K562 (cell line): Measurements from ENCODE around the gene OR51G1. TPM values are rescaled to one million over a fixed set of nuclear protein-coding genes. Genes with fewer than 3 reads are reported as not detected.

Source experiments
- BCL6 ChIP-seq: fragments of 250-450 bp; sonication (Bioruptor Pico); IDR thresholded peaks from 2 replicates; pipeline ENCODE4 v1.4.0; 2020
- CEBPB ChIP-seq: fragments of 450-650 bp; IDR thresholded peaks from 2 replicates; pipeline ENCODE4 v1.6.1; 2016; ENCODE audit warnings: missing genetic modification characterization, missing compliant biosample characterization
- SMAD2 ChIP-seq: fragments of 150-350 bp; IDR thresholded peaks from 2 replicates; pipeline ENCODE4 v1.6.1; 2014; ENCODE audit warnings: low read depth, mild to moderate bottlenecking, low read length
- SMARCA4 ChIP-seq: fragments of 450-650 bp; IDR thresholded peaks from 2 replicates; pipeline ENCODE4 v1.6.1; 2016
- SRSF3 ChIP-seq: fragments of 200-400 bp; formaldehyde crosslinking; IDR thresholded peaks from 2 replicates; pipeline ENCODE4 v1.6.1; 2016; ENCODE audit warnings: mild to moderate bottlenecking, low read length, moderate library complexity; ENCODE audit not compliant: insufficient read depth
- TEAD4 ChIP-seq, 2 experiments: sonication (generic) in 1 of 2; formaldehyde crosslinking in 1 of 2; IDR thresholded peaks; 2 replicates each; pipeline versions ENCODE4 v1.6.1 to v1.8.0; 2012 to 2022; ENCODE audit warnings: borderline replicate concordance in 1 of 2, inconsistent platforms in 1 of 2, low read length in 1 of 2, mild to moderate bottlenecking in 1 of 2, missing genetic modification reagents in 1 of 2
- ZEB2 ChIP-seq: fragments of 450-650 bp; IDR thresholded peaks from 2 replicates; pipeline ENCODE4 v1.6.1; 2016
- ZNF146 ChIP-seq: IDR thresholded peaks from one replicate; pipeline ENCODE4 v1.6.1; 2018; ENCODE audit warnings: missing compliant biosample characterization; ENCODE audit not compliant: unreplicated experiment
- polyA plus RNA-seq, 8 experiments: library from polyadenylated mRNA; depleted of rRNA in 4 of 8; stranded (reverse) in 5 of 8; unstranded in 3 of 8; fragments of >200 nt; fragmentation: Nextera tagmentation in 2 of 8; fragmentation: Illumina TruSeq in 1 of 8; extraction: Ambion mirVana in 2 of 8; extraction: Trizol in 1 of 8; gene quantifications; 2 replicates each; pipeline versions ENCODE4 v1.2.1 to v1.2.3, GENCODE V29; 2011 to 2014; ENCODE audit warnings: inconsistent platforms in 1 of 8, missing spikeins in 1 of 8
- total RNA-seq, 7 experiments: library from RNA; depleted of rRNA in 6 of 7; stranded (reverse); fragments of >200 nt in 6 of 7; fragmentation: Illumina TruSeq in 2 of 7; extraction: Trizol in 2 of 7; gene quantifications; 2 replicates each; pipeline versions ENCODE4 v1.2.1 to v1.2.3, GENCODE V29; 2011 to 2021; ENCODE audit warnings: low replicate concordance in 1 of 7
- TF ChIP-seq, protein P1 (sequence below): IDR thresholded peaks from 2 replicates; pipeline ENCODE4 v1.6.1; 2012; ENCODE audit warnings: low read depth, low read length, improper control_type of control experiment, borderline replicate concordance
- TF ChIP-seq, protein P2 (sequence below), 2 experiments: fragments of 450-650 bp; IDR thresholded peaks; 2 replicates each; pipeline ENCODE4 v1.6.1; 2016; ENCODE audit warnings: mild to moderate bottlenecking in 2 of 2, borderline replicate concordance in 1 of 2, low read depth in 1 of 2, moderate library complexity in 1 of 2
- TF ChIP-seq, protein P3 (sequence below), 2 experiments: fragments of 450-650 bp in 1 of 2; IDR thresholded peaks; 2 replicates each; pipeline ENCODE4 v1.6.1; 2011 to 2017; ENCODE audit warnings: low read depth in 2 of 2, antibody characterized with exemption in 1 of 2, borderline replicate concordance in 1 of 2, low read length in 1 of 2, mild to moderate bottlenecking in 1 of 2, mixed read lengths in 1 of 2; ENCODE audit not compliant: control insufficient read depth in 1 of 2
- TF ChIP-seq, protein P4 (sequence below): sonication (generic); formaldehyde crosslinking; IDR thresholded peaks from 2 replicates; pipeline ENCODE4 v1.8.1; 2023; ENCODE audit warnings: mild to moderate bottlenecking, missing genetic modification reagents

The OR51G1 gene
- total and polyA plus RNA-seq, 9 of the 15 experiments (the other 6 are each of a cell fraction or from before 2014, with no cell fraction given): not detected

DNA sequence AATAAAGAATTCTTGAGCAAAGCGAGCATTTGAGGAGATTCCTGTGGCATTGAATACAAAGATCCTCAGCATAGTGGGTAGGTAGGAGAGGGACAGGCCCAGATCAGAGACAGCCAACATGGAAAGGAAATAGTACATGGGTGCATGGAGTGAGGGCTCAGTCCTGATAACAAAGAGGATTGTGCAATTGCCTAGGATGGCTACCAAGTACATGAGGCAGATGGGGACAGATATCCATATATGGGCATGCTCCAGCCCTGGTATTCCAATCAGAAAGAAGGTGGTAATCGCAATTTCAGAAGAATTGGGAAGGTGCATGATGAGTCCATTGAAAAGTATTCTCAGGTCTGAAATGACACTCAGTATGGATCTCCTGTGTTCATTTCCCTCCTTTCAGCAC, 33.9 kb downstream of the OR51G1 start (continued):
- TF ChIP-seq, protein P1, sequence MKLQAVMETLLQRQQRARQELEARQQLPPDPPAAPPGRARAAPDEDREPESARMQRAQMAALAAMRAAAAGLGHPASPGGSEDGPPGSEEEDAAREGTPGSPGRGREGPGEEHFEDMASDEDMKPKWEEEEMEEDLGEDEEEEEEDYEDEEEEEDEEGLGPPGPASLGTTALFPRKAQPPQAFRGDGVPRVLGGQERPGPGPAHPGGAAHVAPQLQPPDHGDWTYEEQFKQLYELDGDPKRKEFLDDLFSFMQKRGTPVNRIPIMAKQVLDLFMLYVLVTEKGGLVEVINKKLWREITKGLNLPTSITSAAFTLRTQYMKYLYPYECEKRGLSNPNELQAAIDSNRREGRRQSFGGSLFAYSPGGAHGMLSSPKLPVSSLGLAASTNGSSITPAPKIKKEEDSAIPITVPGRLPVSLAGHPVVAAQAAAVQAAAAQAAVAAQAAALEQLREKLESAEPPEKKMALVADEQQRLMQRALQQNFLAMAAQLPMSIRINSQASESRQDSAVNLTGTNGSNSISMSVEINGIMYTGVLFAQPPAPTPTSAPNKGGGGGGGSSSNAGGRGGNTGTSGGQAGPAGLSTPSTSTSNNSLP: no peak
- TF ChIP-seq SRSF3 (no peak), BCL6 (no peak), ZNF146 (no peak), TEAD4 (IDR thresholded peaks at IDR 0.05; ENCODE audit: low read length) (peak; percentile 55; the same call in 1 of the 2 replicates), TEAD4 (CRISPR knock-in tag; IDR thresholded peaks at IDR 0.05; ENCODE audit: borderline replicate concordance) (no peak), SMARCA4 (no peak), ZEB2 (no peak), CEBPB (tag) (peak; percentile 97), SMAD2 (no peak)
- TF ChIP-seq, protein P2, sequence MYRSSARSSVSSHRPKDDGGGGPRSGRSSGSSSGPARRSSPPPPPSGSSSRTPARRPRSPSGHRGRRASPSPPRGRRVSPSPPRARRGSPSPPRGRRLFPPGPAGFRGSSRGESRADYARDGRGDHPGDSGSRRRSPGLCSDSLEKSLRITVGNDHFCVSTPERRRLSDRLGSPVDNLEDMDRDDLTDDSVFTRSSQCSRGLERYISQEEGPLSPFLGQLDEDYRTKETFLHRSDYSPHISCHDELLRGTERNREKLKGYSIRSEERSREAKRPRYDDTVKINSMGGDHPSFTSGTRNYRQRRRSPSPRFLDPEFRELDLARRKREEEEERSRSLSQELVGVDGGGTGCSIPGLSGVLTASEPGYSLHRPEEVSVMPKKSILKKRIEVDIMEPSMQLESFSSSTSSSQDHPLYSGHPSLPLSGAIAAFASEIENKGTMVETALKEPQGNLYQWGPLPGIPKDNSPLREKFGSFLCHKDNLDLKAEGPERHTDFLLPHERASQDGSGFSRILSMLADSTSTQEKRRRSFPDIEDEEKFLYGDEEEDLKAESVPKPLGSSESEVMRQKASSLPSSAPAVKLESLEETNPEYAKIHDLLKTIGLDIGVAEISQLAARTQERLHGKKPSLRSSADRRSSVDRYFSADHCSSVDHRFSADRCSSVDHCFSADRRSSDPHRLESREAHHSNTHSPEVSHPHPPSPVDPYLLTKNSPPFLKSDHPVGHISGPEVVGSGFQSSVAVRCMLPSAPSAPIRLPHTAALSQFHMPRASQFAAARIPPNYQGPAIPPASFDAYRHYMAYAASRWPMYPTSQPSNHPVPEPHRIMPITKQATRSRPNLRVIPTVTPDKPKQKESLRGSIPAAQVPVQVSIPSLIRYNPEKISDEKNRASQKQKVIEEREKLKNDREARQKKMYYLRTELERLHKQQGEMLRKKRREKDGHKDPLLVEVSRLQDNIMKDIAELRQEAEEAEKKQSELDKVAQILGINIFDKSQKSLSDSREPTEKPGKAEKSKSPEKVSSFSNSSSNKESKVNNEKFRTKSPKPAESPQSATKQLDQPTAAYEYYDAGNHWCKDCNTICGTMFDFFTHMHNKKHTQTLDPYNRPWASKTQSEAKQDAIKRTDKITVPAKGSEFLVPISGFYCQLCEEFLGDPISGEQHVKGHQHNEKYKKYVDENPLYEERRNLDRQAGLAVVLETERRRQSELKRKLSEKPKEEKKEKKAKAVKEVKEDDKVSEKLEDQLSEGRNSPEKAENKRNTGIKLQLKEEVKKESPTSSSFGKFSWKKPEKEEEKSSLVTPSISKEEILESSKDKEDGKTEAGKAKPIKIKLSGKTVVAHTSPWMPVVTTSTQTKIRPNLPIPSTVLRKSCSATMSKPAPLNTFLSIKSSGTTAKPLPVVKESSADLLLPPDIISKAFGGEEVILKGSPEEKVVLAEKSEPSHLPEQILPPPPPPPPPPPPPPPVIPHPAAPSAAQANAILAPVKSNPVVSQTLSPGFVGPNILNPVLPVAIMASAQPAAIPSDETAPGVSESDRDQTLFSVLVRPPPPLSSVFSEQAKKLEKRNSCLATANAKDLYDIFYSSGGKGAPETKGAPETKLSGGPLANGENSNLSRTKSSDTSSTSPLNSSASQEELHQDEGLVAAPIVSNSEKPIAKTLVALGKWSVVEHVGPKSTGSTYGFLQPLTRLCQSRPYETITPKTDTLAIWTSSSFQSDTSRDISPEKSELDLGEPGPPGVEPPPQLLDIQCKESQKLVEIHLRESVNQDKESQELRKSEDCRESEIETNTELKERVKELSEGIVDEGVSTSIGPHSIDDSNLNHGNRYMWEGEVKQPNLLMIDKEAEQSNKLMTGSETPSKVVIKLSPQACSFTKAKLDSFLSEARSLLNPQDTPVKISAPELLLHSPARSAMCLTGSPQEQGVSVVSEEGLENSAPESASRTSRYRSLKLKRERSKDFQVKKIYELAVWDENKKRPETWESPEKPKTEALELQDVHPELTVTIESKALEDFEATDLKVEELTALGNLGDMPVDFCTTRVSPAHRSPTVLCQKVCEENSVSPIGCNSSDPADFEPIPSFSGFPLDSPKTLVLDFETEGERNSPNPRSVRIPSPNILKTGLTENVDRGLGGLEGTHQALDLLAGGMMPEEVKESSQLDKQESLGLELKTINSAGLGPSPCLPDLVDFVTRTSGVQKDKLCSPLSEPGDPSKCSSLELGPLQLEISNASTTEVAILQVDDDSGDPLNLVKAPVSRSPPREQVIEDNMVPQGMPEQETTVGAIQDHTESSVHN (IDR thresholded peaks at IDR 0.05; ENCODE audit: borderline replicate concordance in 1 of 2, low read depth in 1 of 2): no peak
- TF ChIP-seq, protein P3, sequence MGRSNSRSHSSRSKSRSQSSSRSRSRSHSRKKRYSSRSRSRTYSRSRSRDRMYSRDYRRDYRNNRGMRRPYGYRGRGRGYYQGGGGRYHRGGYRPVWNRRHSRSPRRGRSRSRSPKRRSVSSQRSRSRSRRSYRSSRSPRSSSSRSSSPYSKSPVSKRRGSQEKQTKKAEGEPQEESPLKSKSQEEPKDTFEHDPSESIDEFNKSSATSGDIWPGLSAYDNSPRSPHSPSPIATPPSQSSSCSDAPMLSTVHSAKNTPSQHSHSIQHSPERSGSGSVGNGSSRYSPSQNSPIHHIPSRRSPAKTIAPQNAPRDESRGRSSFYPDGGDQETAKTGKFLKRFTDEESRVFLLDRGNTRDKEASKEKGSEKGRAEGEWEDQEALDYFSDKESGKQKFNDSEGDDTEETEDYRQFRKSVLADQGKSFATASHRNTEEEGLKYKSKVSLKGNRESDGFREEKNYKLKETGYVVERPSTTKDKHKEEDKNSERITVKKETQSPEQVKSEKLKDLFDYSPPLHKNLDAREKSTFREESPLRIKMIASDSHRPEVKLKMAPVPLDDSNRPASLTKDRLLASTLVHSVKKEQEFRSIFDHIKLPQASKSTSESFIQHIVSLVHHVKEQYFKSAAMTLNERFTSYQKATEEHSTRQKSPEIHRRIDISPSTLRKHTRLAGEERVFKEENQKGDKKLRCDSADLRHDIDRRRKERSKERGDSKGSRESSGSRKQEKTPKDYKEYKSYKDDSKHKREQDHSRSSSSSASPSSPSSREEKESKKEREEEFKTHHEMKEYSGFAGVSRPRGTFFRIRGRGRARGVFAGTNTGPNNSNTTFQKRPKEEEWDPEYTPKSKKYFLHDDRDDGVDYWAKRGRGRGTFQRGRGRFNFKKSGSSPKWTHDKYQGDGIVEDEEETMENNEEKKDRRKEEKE (IDR thresholded peaks at IDR 0.05; ENCODE audit: borderline replicate concordance in 1 of 2, control insufficient read depth in 1 of 2, low read depth in 2 of 2, low read length in 1 of 2): no peak
- TF ChIP-seq, protein P4, sequence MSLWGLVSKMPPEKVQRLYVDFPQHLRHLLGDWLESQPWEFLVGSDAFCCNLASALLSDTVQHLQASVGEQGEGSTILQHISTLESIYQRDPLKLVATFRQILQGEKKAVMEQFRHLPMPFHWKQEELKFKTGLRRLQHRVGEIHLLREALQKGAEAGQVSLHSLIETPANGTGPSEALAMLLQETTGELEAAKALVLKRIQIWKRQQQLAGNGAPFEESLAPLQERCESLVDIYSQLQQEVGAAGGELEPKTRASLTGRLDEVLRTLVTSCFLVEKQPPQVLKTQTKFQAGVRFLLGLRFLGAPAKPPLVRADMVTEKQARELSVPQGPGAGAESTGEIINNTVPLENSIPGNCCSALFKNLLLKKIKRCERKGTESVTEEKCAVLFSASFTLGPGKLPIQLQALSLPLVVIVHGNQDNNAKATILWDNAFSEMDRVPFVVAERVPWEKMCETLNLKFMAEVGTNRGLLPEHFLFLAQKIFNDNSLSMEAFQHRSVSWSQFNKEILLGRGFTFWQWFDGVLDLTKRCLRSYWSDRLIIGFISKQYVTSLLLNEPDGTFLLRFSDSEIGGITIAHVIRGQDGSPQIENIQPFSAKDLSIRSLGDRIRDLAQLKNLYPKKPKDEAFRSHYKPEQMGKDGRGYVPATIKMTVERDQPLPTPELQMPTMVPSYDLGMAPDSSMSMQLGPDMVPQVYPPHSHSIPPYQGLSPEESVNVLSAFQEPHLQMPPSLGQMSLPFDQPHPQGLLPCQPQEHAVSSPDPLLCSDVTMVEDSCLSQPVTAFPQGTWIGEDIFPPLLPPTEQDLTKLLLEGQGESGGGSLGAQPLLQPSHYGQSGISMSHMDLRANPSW (CRISPR knock-in tag): no peak
